DMS53 (cell line): ENCODE measurements around the gene ARNT2.
A peak's percentile ranks its signal among the peaks of the same experiment; 100 is the strongest.

Experiments
- DNase-seq: peaks from one replicate; lab custom pipeline; 2025; lab: John Stamatoyannopoulos, UW

ARNT2 gene

GRCh38 chr15:80411788-80412288 is 7.7 kb downstream of the ARNT2 start:
- DNase-seq: no peak

DNA sequence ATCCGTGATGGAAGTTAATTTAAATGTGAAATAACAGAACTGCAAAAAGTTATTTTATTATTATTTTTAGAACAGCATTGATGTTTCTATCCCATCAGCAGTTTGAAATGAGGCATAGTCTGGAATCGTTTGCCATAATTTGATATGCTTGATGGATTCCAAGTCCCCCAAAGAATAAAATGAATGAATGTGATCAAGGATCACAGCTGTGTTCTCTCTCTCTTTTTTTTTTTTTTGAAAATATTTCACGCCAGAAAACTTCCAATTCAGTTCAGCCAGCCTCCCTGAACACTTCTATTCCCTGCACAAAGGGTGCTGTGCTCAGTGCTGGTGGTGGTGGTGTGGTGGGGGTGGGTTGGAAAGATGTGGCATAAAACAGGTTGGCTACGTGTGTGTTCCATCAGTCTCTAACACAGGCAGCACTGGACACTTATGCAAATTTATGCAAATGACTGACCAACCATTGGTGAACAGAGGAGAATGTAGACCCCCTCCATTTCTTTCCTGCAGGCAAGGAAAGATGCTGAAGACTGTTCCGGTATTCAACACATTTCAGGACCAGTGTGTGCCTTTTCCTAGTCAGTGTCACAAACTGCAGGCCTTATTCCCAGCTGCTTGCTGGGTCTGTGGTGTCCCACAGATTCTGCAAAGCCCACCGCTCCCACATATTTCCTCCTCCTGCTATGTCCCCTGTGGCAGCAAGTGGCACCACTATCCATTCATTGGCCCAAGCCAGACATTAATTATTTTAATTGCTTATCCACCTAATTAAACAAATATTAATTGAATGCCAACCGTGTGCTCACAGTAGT is 10.6 kb downstream of the ARNT2 start:
- no peak for DNase-seq

DNA sequence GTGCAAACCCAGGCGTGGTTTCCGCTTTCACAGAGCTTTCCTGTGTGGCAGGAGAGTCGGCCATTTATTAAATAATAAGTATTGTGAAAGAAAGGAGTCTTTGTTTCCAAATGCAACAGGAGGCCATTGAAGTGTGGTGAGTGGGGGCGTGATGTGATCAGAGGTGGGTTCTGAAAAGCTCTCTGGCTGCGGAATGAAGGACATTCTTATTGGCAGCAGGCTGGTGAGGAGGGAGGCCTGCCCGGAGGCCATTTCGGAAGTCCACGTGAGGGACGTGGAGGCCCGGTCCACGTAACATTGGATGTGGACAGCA is 11.1 kb downstream of the ARNT2 start:
- no peak for DNase-seq

- DNase-seq: no peak
These were observed 12.5 kb downstream of the ARNT2 start for GRCh38 chr15:80416702-80417101.

- peak; percentile 76 for DNase-seq
These were observed 14.8 kb downstream of the ARNT2 start for GRCh38 chr15:80418892-80419537.

DNA sequence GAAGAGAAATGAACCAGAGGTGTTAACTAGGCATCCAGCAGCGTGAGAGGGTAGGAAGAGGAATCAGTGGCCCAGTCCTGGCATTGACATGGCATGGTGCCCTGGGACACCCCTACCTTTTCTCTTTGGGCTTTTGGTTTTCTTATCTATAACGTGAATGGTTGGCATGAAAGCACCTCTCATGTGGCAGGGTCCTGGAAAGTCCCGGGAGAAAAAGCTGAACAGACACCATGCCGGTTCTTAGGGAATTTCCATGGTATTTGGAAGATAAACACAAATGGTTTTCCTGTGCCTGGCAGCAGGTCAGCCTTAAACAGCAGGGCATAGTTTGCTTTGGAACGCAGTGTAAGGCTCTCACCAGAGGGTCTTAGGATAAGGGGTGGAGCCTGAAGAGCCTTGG is 15.4 kb downstream of the ARNT2 start:
- peak; percentile 9 for DNase-seq

GRCh38 chr15:80420658-80421057 is 16.5 kb downstream of the ARNT2 start:
- DNase-seq: no peak

DNA sequence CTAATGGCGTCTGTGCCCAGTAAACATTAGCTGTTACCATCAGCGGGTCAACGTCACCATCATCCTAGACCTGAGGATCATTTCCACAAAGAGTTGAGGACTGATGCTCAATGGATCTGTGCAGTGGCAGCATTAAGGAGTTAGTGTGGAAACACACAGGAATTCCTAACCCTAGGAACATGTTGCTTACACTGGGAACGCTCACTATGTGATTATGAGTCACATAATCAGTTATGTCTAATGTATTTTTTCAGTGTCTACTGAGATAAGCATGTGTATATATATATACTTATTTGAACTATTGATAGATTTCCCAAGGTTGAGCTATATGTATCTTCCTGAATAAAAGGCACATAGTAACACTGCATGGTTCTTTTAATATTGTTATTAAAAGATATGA is 19.0 kb downstream of the ARNT2 start:
- no peak for DNase-seq

DNA sequence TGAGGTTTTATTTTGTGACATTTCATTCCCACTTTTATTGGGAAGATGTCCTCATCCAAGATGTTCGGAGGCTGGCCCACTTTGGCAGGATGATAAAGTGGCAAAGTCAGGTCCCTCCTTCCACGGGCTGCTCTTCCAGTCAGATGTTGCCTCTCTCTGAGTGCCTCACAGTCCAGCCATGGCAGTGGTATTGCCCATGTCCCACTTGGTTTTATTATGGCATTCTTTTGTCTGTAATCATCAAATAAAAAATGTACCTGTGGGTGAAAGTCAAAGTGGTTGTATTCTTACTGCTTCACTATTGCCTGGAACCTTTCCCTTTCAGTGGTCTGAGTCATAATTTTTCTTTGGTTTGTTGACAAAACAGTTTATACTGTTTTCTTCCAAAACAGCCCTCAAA is 20.2 kb downstream of the ARNT2 start:
- DNase-seq: no peak

- no peak for DNase-seq
These were observed 22.1 kb downstream of the ARNT2 start for GRCh38 chr15:80426316-80426715.

DNA sequence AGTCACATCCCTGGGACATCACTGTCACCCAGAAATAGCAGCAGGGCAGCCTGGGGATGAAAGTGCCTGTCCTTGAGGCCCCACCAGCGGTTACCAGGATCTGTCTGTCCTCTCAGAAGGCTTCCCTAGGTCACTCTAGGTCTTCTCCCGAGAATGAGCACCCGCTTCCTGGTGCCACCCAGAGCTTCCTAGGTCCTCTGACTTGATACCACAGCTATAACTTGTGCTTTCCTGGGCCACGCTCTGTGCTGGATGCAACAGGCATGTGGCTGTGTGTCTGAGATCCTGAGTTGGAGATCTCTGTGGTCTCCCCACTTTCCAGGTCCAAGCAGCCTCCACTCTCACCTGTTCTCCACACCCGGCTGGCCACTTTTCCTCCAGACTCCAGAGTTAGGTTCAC is 25.8 kb downstream of the ARNT2 start:
- no peak for DNase-seq

DNA sequence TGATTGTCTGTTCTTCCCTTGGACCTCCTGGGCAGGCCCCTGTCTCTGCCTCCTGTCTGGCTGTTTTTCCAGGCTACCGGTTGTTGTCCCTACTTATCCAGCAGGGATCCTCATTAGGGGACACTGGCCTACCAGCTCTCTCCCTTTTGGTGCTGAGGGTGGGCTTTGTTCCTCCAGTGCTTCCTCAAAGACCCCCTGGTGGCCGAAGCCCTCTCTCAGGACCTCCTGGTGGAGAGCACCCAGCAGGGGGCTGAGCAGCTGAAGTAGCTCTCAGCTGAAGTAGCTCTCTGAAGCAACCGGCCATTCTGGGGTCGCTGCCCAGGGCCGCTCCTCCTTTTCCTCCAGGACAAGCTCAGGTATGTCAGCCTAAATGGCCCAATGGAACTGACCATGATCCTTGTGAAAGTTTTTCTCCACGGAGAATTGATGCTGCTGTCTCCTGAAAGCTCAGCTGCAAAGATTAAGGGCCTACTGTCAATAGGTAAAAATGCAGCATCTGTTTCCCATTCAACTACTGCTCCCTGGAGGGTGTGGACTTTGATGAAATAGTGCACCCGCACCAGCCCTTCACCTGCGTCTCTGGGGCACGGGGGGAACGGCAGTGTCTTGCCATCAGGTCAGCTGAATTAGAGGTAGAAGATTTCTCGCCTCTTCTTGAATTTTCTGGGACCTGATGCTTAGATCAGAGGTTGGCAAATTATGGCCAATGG is 27.6 kb downstream of the ARNT2 start:
- no peak for DNase-seq

- no peak for DNase-seq
These were observed 28.1 kb downstream of the ARNT2 start for GRCh38 chr15:80432345-80432702.

DNA sequence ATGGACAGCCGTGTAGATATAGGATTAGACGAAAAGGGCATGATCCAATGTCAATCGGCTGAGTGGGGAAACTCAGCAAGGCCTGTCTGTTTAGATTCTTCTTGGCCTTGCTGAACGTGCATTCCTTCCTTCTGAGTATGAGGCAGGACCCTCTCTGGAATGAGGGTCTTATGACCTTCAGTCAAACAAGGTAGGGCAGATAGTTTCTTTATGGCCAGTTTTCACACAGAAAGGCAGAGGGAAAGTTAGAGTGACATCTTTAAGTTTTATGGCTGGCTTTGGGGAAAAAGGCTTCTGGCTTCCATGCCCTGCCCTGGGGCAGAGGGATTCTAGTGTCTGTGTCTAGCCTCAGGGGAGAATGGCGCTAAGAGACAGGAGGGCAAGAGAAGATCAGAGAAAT is 29.7 kb downstream of the ARNT2 start:
- DNase-seq: no peak

GRCh38 chr15:80434926-80435720 is 30.9 kb downstream of the ARNT2 start:
- DNase-seq: no peak

GRCh38 chr15:80436511-80437307 is 32.5 kb downstream of the ARNT2 start:
- DNase-seq: peak; percentile 88

GRCh38 chr15:80437334-80437891 is 33.2 kb downstream of the ARNT2 start:
- peak; percentile 22 for DNase-seq

DNA sequence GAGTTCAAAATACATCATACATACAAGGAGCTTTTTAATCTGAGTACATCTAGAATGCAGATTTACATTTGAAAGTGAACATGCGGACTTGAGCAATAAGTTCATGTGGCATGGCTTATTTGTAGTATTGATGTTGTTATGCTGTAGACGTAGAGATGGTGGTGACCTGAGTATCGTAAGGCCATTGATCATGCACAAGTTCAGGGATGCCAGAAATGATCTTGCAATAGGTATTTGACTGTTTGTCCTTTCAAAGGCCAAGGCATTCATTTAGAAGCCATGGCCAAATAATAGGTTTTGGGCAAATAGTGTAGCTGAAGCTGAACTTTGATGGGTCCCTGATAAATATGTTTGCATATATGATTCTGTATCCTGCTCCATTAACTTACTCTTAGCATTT is 35.0 kb downstream of the ARNT2 start:
- no peak for DNase-seq

DNA sequence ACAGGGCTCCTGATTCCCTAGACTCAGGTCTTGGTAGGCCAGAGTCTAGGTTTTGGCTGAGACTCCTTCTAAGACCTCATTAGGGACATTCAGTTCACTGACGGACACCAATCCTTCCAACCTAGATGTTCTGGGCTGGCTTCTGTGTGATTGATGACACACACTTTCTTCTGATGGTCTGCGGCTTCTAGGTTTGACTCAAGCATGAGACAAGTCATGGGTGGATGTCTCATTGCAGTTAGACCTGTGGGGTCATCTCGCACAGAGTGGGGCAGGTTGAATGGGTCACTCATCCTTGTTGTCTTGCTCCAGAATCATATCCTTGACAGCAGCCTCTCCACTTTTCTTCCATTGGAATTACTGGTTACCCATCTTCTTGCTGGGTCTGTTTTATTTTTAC is 35.8 kb downstream of the ARNT2 start:
- no peak for DNase-seq

- no peak for DNase-seq
These were observed 36.9 kb downstream of the ARNT2 start for GRCh38 chr15:80441041-80441440.

GRCh38 chr15:80441714-80442113 is 37.5 kb downstream of the ARNT2 start:
- no peak for DNase-seq
